NCI-H748 treated with DMSO at 0.1 percent for 48 hours (cell line): ENCODE data around the gene ATG4C.
"Not testable (repeated sequence)": the region's sequence is repeated elsewhere in the genome, so short reads cannot be mapped to it uniquely, and the experiment has no call there.

ENCODE experiments used
- DNase-seq: peaks from one replicate; lab custom pipeline; 2025; lab: John Stamatoyannopoulos, UW

The ATG4C gene

GRCh38 chr1:62774971-62775595 is 8.8 kb upstream of the ATG4C start:
- DNase-seq: no peak

GRCh38 chr1:62778208-62778607 is 5.7 kb upstream of the ATG4C start:
- no peak for DNase-seq

- no peak for DNase-seq
These were observed 1.9 kb upstream of the ATG4C start for GRCh38 chr1:62781841-62782543.

GRCh38 chr1:62782544-62783212 is 1.3 kb upstream of the ATG4C start:
- DNase-seq: not testable (repeated sequence)

- DNase-seq: no peak
These were observed 805 bp downstream of the ATG4C start for GRCh38 chr1:62784509-62785365.

GRCh38 chr1:62790716-62791115 is 6.8 kb downstream of the ATG4C start:
- DNase-seq: no peak

- no peak for DNase-seq
These were observed 10.1 kb downstream of the ATG4C start for GRCh38 chr1:62794053-62794452.

- no peak for DNase-seq
These were observed 12.3 kb downstream of the ATG4C start for GRCh38 chr1:62796221-62796620.

GRCh38 chr1:62799688-62800087 is 15.8 kb downstream of the ATG4C start:
- DNase-seq: no peak

GRCh38 chr1:62800281-62800680 is 16.3 kb downstream of the ATG4C start:
- DNase-seq: no peak

- DNase-seq: no peak
These were observed 16.9 kb downstream of the ATG4C start for GRCh38 chr1:62800825-62801306.

- no peak for DNase-seq
These were observed 25.9 kb downstream of the ATG4C start for GRCh38 chr1:62809788-62810187.

- no peak for DNase-seq
These were observed 26.7 kb downstream of the ATG4C start for GRCh38 chr1:62810420-62811274.

GRCh38 chr1:62823556-62823955 is 39.6 kb downstream of the ATG4C start:
- DNase-seq: no peak

- no peak for DNase-seq
These were observed 43.0 kb downstream of the ATG4C start for GRCh38 chr1:62826901-62827300.

GRCh38 chr1:62827786-62828185 is 43.9 kb downstream of the ATG4C start:
- not testable (repeated sequence) for DNase-seq

- no peak for DNase-seq
These were observed 48.3 kb downstream of the ATG4C start for GRCh38 chr1:62832276-62832675.

- DNase-seq: no peak
These were observed 49.6 kb downstream of the ATG4C start for GRCh38 chr1:62833529-62833928.

GRCh38 chr1:62834400-62834961 is 50.5 kb downstream of the ATG4C start:
- no peak for DNase-seq

- DNase-seq: no peak
These were observed 53.1 kb downstream of the ATG4C start for GRCh38 chr1:62836856-62837540.
